Urothelium cell line (cell line): Measurements from ENCODE around the gene ITGA8.
A peak's percentile ranks its signal among the peaks of the same experiment; 100 is the strongest.
"Not testable (repeated sequence)": the region's sequence is repeated elsewhere in the genome, so short reads cannot be mapped to it uniquely, and the experiment has no call there.

Experiments used
- DNase-seq: peaks from one replicate; pipeline ENCODE4 v3.0.0; 2011; ENCODE audit warnings: low spot score, mixed read lengths
- FAIRE-seq: peaks from 2 replicates; lab custom pipeline; 2011; peaks lifted over from hg19 to GRCh38; lab: Jason Lieb, UNC

Gene ITGA8

GRCh38 chr10:15624401-15625196, 95.1 kb downstream of the ITGA8 start:
- no peak for FAIRE-seq
- no peak for DNase-seq

- DNase-seq (no peak), FAIRE-seq (no peak)
These were observed 98.7 kb downstream of the ITGA8 start for GRCh38 chr10:15620836-15621515.

- no peak for FAIRE-seq
These were observed 99.4 kb downstream of the ITGA8 start for GRCh38 chr10:15620337-15620736.

GRCh38 chr10:15609246-15609645, 110.5 kb downstream of the ITGA8 start:
- DNase-seq (no peak), FAIRE-seq (no peak)

More at GRCh38 chr10:15620337-15620736, 99.4 kb downstream of the ITGA8 start:
- no peak for DNase-seq

- DNase-seq = no peak
- no peak for FAIRE-seq
These were observed 113.3 kb downstream of the ITGA8 start for GRCh38 chr10:15606377-15606776.

- DNase-seq (no peak), FAIRE-seq (no peak)
These were observed 113.9 kb downstream of the ITGA8 start for GRCh38 chr10:15605740-15606369.

GRCh38 chr10:15603446-15604011, 116.2 kb downstream of the ITGA8 start:
- FAIRE-seq (no peak), DNase-seq (no peak)

GRCh38 chr10:15601819-15602218, 117.9 kb downstream of the ITGA8 start:
- no peak for DNase-seq
- FAIRE-seq = no peak

GRCh38 chr10:15595260-15595659, 124.5 kb downstream of the ITGA8 start:
- no peak for DNase-seq
- no peak for FAIRE-seq

GRCh38 chr10:15591937-15592336, 127.8 kb downstream of the ITGA8 start:
- DNase-seq (no peak), FAIRE-seq (no peak)

- no peak for FAIRE-seq
These were observed 128.3 kb downstream of the ITGA8 start for GRCh38 chr10:15591431-15591830.

GRCh38 chr10:15588635-15589508, 130.8 kb downstream of the ITGA8 start:
- DNase-seq = no peak
- FAIRE-seq = no peak

More at GRCh38 chr10:15591431-15591830, 128.3 kb downstream of the ITGA8 start:
- no peak for DNase-seq

- FAIRE-seq = no peak
These were observed 131.6 kb downstream of the ITGA8 start for GRCh38 chr10:15588151-15588550.

GRCh38 chr10:15587271-15587670, 132.5 kb downstream of the ITGA8 start:
- FAIRE-seq = no peak
- DNase-seq = no peak

More at GRCh38 chr10:15588151-15588550, 131.6 kb downstream of the ITGA8 start:
- DNase-seq = no peak

GRCh38 chr10:15585303-15585715, 134.4 kb downstream of the ITGA8 start:
- FAIRE-seq = no peak
- DNase-seq = peak; percentile 79

GRCh38 chr10:15582972-15583371, 136.8 kb downstream of the ITGA8 start:
- FAIRE-seq, DNase-seq: not testable (repeated sequence)

- DNase-seq (no peak), FAIRE-seq (no peak)
These were observed 140.1 kb downstream of the ITGA8 start for GRCh38 chr10:15579605-15580004.

- DNase-seq (no peak), FAIRE-seq (no peak)
These were observed 147.1 kb downstream of the ITGA8 start for GRCh38 chr10:15572531-15573045.

GRCh38 chr10:15571575-15571974, 148.1 kb downstream of the ITGA8 start:
- peak; percentile 58 for DNase-seq
- FAIRE-seq = no peak

GRCh38 chr10:15570738-15571339, 148.9 kb downstream of the ITGA8 start:
- no peak for DNase-seq
- FAIRE-seq = no peak
